Right atrium auricular region (tissue), 2 donors: ENCODE results near the gene ADAD2. TPM values are rescaled to one million over a fixed set of nuclear protein-coding genes. Genes with fewer than 3 reads are reported as not detected.

Source experiments
- DNase-seq: peaks from one replicate; pipeline ENCODE4 v3.0.0-alpha.2; 2019; ENCODE audit warnings: low spot score
- H3K27ac ChIP-seq, 2 donors: fragments of 200-600 bp; sonication (generic); 1 replicate in 1 of 2; 2 replicates in 1 of 2; pipeline ENCODE4 v1.5.1; 2016 to 2019
- H3K27me3 ChIP-seq, 2 donors: fragments of 200-600 bp; sonication (generic); one replicate each; pipeline versions ENCODE4 v1.5.1 to v1.6.0; 2017 to 2019
- H3K36me3 ChIP-seq: fragments of 200-600 bp; sonication (generic); one replicate; pipeline ENCODE4 v1.5.1; 2016
- H3K4me1 ChIP-seq, 2 donors: fragments of 200-600 bp; sonication (generic); one replicate each; pipeline versions ENCODE4 v1.5.1 to v1.6.0; 2017 to 2019
- H3K4me3 ChIP-seq, 2 donors: fragments of 200-600 bp; sonication (generic); 1 replicate in 1 of 2; 2 replicates in 1 of 2; pipeline ENCODE4 v1.5.1; 2017 to 2019; ENCODE audit warnings: mild to moderate bottlenecking in 1 of 2, moderate library complexity in 1 of 2
- H3K9me3 ChIP-seq, 2 donors: fragments of 200-600 bp; sonication (generic); one replicate each; pipeline ENCODE4 v1.5.1; 2019
- total RNA-seq, 2 donors: library from RNA; depleted of rRNA; stranded (reverse); fragments of >200 nt; gene quantifications; one replicate each; pipeline ENCODE4 v1.1.0, GENCODE V29; 2016
- TF ChIP-seq, protein P1 (sequence below), 2 donors: fragments of 200-600 bp; sonication (generic); IDR thresholded peaks; one replicate each; pipeline ENCODE4 v1.5.1; 2019; ENCODE audit warnings: antibody characterized with exemption in 2 of 2

ADAD2 gene
- total RNA-seq, 2 donors from 2014 or later = 0.19 TPM; not detected in 1

DNA sequence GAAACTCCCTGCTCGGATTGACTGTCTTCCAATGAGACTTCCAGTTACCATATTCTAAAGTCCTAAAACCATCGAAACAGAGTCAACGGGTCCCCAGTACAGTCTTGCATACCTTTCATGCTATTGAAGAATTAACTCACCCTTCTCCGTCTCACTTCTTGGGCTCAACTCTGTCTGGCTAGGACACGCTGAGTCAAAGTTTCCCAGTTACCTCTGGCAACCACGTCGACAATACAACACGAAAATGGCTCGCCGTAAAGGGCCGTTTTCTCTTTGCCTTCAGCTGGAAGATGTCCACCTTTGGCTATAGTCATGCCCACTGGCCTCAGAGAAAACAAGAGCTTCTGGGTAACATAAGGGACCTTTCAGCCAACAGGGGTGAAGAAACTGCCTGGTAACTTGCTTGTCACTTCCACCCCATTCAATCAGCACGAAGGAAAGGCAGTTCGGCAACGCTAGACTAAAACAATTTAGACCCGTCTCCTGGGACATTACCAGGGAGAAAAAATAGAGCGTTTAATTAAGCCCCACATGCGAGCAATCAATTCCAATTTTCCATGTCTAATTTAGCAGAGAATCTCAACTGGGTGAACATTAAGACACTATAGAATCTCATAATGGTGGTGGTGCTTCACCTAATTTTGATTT, 27.3 kb downstream of the ADAD2 start:
- Histone ChIP-seq H3K27ac (no peak overlapping the region), H3K27me3 (no peaks in the 10 kb centered on the region), H3K36me3 (no peaks in the 10 kb centered on the region), H3K9me3 (no peaks in the 10 kb centered on the region), H3K4me1 (peaks cover 0 to 9% of the 10 kb centered on the region in 2 donors), H3K4me3 (no peak overlapping the region)
- TF ChIP-seq, protein P1, sequence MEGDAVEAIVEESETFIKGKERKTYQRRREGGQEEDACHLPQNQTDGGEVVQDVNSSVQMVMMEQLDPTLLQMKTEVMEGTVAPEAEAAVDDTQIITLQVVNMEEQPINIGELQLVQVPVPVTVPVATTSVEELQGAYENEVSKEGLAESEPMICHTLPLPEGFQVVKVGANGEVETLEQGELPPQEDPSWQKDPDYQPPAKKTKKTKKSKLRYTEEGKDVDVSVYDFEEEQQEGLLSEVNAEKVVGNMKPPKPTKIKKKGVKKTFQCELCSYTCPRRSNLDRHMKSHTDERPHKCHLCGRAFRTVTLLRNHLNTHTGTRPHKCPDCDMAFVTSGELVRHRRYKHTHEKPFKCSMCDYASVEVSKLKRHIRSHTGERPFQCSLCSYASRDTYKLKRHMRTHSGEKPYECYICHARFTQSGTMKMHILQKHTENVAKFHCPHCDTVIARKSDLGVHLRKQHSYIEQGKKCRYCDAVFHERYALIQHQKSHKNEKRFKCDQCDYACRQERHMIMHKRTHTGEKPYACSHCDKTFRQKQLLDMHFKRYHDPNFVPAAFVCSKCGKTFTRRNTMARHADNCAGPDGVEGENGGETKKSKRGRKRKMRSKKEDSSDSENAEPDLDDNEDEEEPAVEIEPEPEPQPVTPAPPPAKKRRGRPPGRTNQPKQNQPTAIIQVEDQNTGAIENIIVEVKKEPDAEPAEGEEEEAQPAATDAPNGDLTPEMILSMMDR (IDR thresholded peaks at IDR 0.05) = no peak
- DNase-seq = no peak

DNA sequence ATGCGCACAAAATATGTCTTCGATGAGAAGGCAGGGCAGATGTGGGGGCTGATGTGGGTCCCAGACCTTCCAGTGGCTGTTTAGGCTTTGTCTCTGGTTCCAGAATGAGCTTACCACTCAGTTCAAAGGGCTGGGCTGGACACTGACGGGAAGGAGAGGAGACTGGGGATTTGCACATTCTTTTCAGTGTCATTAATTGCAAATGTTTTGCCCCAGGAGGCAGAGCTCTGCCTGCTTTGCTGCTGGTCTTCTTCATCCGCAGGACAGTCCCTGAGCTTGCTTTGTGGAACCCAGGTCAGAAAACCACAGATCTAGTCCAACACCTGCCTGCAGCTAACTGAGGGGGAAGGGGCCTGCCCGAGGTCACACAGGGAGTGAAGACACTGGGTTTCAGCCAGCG, 28.0 kb downstream of the ADAD2 start:
- Histone ChIP-seq H3K27me3 (no peaks in the 10 kb centered on the region), H3K36me3 (no peaks in the 10 kb centered on the region), H3K4me3 (no peak overlapping the region), H3K4me1 (peaks cover 0 to 9% of the 10 kb centered on the region in 2 donors), H3K9me3 (no peaks in the 10 kb centered on the region), H3K27ac (no peak overlapping the region)
- DNase-seq = no peak
- TF ChIP-seq, protein P1 (IDR thresholded peaks at IDR 0.05) = no peak

DNA sequence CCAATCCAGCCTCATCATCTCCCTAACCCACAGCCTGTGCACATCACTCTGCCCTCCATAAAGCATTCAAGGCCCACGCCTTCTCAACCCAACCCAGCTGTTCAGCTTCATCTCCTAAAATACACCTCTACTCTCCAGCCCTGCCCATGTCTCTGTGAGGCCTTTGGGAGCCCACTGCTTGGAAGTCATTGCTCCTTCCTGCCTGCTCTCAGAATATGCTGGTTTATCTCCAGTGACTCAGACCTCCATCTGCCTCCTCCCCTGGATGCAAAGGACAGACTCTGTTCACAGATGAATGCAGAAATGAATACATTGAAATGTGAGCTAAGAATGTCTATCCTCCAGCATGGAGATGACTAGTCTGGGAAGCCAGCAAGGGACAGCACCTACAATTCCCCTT, 29.9 kb downstream of the ADAD2 start:
- Histone ChIP-seq H3K4me1 (no peaks in the 10 kb centered on the region), H3K27ac (no peak overlapping the region), H3K27me3 (no peaks in the 10 kb centered on the region), H3K36me3 (no peaks in the 10 kb centered on the region), H3K9me3 (no peaks in the 10 kb centered on the region), H3K4me3 (no peak overlapping the region)
- no peak for DNase-seq
- TF ChIP-seq, protein P1 (IDR thresholded peaks at IDR 0.05) = no peak

GRCh38 chr16:84223456-84223855, 32.5 kb downstream of the ADAD2 start:
- no peak for DNase-seq
- no peak overlapping the region for H3K27ac ChIP-seq
- H3K27me3 ChIP-seq = no peaks in the 10 kb centered on the region
- H3K9me3 ChIP-seq = no peaks in the 10 kb centered on the region
- H3K4me3 ChIP-seq = no peak overlapping the region
- no peaks in the 10 kb centered on the region for H3K36me3 ChIP-seq
- TF ChIP-seq, protein P1 (IDR thresholded peaks at IDR 0.05) = no peak
- peaks cover 0 to 10% of the 10 kb centered on the region in 2 donors for H3K4me1 ChIP-seq

DNA sequence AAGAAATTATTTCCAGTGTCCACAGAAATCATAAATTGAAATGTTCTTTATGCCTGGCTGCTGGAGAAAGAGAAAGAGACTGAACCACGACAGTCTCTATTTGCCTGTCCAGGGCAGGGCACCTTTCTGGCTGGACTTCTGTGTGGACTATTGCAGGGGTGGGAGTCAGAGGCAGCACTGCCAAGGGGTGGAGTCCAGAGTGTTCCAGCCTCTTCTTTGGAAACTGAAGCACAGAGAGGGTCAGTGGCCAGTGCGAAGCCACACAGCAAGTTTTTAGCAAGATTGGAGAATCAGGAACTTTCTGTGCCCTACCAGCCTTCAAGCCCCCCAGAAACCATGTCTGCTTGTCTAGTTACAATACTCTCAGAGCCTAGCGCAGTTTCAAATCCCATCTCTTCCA, 33.6 kb downstream of the ADAD2 start:
- DNase-seq = no peak
- Histone ChIP-seq H3K36me3 (no peaks in the 10 kb centered on the region), H3K4me1 (peaks cover 0 to 14% of the 10 kb centered on the region in 2 donors), H3K27ac (no peak overlapping the region), H3K4me3 (no peak overlapping the region), H3K9me3 (no peaks in the 10 kb centered on the region), H3K27me3 (no peaks in the 10 kb centered on the region)
- TF ChIP-seq, protein P1 (IDR thresholded peaks at IDR 0.05) = no peak

DNA sequence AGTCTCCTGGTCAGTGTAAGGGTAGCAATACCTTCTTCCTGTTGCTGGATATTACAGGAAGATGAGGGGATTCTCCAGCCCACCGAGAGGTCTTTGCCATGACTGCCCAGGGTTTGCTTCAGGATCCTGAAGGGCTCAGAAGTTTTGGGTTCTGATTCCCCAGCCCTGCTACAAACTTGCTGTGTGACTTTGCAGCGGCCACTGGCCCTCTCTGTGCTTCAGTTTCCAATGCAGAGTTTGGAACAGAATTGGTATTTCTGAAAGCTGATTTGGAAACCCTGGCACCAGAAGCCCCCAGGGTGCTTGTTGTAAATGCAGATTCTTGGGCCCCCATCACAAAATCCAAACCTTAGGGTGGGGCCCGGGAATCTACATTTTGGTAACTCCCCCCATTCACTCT, 34.2 kb downstream of the ADAD2 start:
- TF ChIP-seq, protein P1 (IDR thresholded peaks at IDR 0.05) = no peak
- no peaks in the 10 kb centered on the region for H3K27me3 ChIP-seq
- H3K27ac ChIP-seq = no peak overlapping the region
- H3K4me3 ChIP-seq = no peak overlapping the region
- H3K36me3 ChIP-seq = no peaks in the 10 kb centered on the region
- H3K9me3 ChIP-seq = no peaks in the 10 kb centered on the region
- DNase-seq = no peak
- peaks cover 0 to 14% of the 10 kb centered on the region in 2 donors for H3K4me1 ChIP-seq
